H1 (cell line): ENCODE results near the gene SLC1A4. TPM values are rescaled to one million over a fixed set of nuclear protein-coding genes. Genes with fewer than 3 reads are reported as not detected.

ENCODE experiments used
- CBX8 ChIP-seq: fragments of 300-800, 300-1000 bp; sonication (generic); IDR thresholded peaks from 2 replicates; pipeline ENCODE4 v1.7.1; 2016; ENCODE audit warnings: low read depth, low read length, borderline replicate concordance
- POU5F1 ChIP-seq: IDR thresholded peaks from 2 replicates; pipeline ENCODE4 v1.6.1; 2011; ENCODE audit warnings: low read depth, mild to moderate bottlenecking, low read length, moderate library complexity
- RXRA ChIP-seq: IDR thresholded peaks from 2 replicates; pipeline ENCODE4 v1.6.1; 2011; ENCODE audit warnings: low read depth, mild to moderate bottlenecking, low read length, moderate library complexity; ENCODE audit not compliant: insufficient read depth
- polyA plus RNA-seq, 7 experiments: library from polyadenylated mRNA; depleted of rRNA in 3 of 7; stranded (reverse) in 5 of 7; unstranded in 2 of 7; fragments of >200 nt in 5 of 7; fragments of 200-250 nt in 2 of 7; gene quantifications; 1 replicate in 5 of 7; 2 replicates in 1 of 7; 4 replicates in 1 of 7; pipeline versions ENCODE4 v1.2.1 to v1.2.3, GENCODE V29; 2011 to 2013; ENCODE audit warnings: missing spikeins in 2 of 7, mixed read lengths in 2 of 7
- total RNA-seq: library from RNA; stranded (reverse); fragmentation: NEBNext Ultra II Directional; extraction: Animal tissue kit (Norgen Biotek cat#: 25700); gene quantifications from 2 replicates; pipeline ENCODE4 v1.2.1, GENCODE V29; 2021
- TF ChIP-seq, protein P1 (sequence below): fragments of 300-600 bp; sonication (generic); IDR thresholded peaks from 2 replicates; pipeline ENCODE4 v1.7.1; 2012; ENCODE audit warnings: low read length, moderate library complexity, mild to moderate bottlenecking, inconsistent platforms; ENCODE audit not compliant: insufficient replicate concordance

Gene SLC1A4
- total and polyA plus RNA-seq, 2 of the 8 experiments (the other 6 are each of a cell fraction or from before 2014, with no cell fraction given), result 0.44 to 0.86 TPM

DNA sequence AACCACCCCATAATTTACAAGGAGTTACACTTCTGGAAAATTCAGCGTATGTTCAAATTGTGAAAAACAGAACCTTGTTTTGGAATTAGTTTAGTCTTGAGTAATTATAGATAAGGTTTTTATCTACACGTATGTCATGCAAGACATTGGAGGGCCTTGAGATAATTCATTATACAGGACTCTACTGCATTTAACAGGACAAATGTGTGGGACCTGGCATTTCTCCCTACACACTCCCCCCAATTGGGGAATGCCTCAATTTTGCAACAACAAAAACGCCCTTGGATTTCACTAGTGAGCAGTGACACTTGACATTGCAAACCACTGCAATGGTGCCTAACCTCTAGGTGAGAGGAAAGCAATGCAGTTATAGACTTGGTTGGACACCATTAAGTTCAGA, 11.4 kb downstream of the SLC1A4 start (continued):
- TF ChIP-seq, protein P1, sequence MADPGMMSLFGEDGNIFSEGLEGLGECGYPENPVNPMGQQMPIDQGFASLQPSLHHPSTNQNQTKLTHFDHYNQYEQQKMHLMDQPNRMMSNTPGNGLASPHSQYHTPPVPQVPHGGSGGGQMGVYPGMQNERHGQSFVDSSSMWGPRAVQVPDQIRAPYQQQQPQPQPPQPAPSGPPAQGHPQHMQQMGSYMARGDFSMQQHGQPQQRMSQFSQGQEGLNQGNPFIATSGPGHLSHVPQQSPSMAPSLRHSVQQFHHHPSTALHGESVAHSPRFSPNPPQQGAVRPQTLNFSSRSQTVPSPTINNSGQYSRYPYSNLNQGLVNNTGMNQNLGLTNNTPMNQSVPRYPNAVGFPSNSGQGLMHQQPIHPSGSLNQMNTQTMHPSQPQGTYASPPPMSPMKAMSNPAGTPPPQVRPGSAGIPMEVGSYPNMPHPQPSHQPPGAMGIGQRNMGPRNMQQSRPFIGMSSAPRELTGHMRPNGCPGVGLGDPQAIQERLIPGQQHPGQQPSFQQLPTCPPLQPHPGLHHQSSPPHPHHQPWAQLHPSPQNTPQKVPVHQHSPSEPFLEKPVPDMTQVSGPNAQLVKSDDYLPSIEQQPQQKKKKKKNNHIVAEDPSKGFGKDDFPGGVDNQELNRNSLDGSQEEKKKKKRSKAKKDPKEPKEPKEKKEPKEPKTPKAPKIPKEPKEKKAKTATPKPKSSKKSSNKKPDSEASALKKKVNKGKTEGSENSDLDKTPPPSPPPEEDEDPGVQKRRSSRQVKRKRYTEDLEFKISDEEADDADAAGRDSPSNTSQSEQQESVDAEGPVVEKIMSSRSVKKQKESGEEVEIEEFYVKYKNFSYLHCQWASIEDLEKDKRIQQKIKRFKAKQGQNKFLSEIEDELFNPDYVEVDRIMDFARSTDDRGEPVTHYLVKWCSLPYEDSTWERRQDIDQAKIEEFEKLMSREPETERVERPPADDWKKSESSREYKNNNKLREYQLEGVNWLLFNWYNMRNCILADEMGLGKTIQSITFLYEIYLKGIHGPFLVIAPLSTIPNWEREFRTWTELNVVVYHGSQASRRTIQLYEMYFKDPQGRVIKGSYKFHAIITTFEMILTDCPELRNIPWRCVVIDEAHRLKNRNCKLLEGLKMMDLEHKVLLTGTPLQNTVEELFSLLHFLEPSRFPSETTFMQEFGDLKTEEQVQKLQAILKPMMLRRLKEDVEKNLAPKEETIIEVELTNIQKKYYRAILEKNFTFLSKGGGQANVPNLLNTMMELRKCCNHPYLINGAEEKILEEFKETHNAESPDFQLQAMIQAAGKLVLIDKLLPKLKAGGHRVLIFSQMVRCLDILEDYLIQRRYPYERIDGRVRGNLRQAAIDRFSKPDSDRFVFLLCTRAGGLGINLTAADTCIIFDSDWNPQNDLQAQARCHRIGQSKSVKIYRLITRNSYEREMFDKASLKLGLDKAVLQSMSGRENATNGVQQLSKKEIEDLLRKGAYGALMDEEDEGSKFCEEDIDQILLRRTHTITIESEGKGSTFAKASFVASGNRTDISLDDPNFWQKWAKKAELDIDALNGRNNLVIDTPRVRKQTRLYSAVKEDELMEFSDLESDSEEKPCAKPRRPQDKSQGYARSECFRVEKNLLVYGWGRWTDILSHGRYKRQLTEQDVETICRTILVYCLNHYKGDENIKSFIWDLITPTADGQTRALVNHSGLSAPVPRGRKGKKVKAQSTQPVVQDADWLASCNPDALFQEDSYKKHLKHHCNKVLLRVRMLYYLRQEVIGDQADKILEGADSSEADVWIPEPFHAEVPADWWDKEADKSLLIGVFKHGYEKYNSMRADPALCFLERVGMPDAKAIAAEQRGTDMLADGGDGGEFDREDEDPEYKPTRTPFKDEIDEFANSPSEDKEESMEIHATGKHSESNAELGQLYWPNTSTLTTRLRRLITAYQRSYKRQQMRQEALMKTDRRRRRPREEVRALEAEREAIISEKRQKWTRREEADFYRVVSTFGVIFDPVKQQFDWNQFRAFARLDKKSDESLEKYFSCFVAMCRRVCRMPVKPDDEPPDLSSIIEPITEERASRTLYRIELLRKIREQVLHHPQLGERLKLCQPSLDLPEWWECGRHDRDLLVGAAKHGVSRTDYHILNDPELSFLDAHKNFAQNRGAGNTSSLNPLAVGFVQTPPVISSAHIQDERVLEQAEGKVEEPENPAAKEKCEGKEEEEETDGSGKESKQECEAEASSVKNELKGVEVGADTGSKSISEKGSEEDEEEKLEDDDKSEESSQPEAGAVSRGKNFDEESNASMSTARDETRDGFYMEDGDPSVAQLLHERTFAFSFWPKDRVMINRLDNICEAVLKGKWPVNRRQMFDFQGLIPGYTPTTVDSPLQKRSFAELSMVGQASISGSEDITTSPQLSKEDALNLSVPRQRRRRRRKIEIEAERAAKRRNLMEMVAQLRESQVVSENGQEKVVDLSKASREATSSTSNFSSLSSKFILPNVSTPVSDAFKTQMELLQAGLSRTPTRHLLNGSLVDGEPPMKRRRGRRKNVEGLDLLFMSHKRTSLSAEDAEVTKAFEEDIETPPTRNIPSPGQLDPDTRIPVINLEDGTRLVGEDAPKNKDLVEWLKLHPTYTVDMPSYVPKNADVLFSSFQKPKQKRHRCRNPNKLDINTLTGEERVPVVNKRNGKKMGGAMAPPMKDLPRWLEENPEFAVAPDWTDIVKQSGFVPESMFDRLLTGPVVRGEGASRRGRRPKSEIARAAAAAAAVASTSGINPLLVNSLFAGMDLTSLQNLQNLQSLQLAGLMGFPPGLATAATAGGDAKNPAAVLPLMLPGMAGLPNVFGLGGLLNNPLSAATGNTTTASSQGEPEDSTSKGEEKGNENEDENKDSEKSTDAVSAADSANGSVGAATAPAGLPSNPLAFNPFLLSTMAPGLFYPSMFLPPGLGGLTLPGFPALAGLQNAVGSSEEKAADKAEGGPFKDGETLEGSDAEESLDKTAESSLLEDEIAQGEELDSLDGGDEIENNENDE, result no peak
- no peak for TF ChIP-seq RXRA
- TF ChIP-seq POU5F1, result no peak
- no peak for TF ChIP-seq CBX8
